GM21529 (cell line): ENCODE data around the gene PRSS27.

Experiments
- ATAC-seq: cut with Tn5 transposase; IDR thresholded peaks from one replicate; pipeline ENCODE4 v1.9.1; 2021; ENCODE audit not compliant: unreplicated experiment

PRSS27 gene

GRCh38 chr16:2710021-2710710 is 9.9 kb downstream of the PRSS27 start:
- no peak for ATAC-seq

DNA sequence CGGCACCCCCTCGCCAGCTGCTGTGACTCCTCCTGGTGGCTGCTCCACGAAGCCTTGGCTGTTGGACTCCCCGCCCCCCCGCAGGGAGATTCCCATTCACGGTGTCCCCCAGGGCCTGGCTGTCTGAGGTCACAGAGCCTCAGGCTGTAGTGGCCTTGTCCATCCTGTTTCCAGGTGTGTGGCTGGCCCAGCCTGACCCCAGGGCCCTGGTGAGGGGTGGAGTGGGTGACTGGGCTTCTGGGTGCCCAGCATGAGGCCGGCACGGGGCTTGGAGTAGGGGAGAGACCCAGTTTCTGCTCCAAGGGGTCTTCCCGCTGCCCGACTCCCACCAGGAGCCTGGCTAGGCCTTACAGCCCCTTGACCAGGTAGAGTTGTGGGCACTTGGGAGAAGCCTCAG is 10.4 kb downstream of the PRSS27 start:
- no peak for ATAC-seq

DNA sequence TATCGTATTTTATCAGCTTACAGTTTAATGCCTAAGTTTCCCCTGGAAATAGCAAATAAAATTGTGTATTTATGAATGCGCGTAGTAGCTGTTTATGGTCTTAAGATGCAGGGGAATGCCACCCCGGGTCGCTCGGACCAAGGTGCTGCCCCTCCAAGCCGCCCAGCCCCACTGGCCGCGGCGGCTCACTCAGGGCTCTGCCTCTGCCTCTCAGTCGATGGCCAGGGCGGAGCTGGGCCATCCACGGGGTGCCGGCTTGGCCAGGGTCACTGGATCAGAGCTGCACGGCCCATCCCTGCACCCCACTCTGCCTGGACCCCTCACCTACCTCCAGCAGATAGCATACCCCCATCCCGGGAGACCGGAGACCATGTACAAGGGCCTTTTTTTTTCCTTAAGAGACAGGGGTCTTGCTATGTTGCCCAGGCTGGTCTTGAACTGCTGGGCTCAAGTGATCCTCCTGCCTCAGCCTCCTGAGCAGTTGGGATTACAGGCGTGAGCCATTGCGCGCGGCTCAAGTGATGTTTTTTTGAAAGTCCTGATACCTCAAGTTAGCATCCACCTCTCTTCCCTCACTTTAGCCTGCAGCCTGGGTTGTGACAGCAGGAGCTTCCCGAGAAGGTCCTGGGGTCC is 11.0 kb downstream of the PRSS27 start:
- no peak for ATAC-seq

- ATAC-seq = no peak
These were observed 11.8 kb downstream of the PRSS27 start for GRCh38 chr16:2708290-2708639.

GRCh38 chr16:2707368-2708289 is 12.4 kb downstream of the PRSS27 start:
- no peak for ATAC-seq

DNA sequence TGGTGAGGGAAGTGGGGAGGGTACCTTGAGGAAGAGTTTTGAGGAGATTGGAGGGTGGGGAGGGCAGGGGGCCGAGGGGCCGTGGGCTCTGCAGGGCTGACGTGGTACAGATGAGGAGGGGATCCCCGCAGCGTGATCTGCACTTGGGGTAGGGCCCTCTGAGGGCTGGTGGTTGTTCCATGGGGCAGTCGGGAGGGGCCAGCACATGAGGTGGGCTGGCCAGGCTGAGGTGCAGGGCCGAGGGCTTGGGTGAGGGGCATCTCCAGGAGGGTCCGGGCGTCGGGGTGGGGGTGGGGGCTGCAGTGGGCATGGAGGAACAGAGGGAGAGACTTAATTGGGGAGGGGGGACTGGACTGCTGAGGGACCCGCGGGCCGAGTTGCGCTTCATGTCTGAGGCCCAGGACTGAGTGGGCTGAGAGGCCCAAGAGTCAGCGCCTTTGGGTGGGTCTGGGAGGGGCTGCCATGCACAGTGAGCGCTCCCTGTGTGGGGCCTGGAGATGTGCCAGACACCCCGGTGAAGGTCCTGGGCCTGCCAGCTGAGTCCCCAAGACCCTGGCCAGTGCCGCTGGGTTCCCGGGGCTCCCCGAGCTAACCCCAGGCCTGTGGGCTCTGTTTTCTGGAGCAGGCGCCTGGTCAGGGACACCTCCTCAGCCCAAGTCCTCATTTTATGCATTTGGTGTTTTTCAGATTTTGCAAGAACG is 13.3 kb downstream of the PRSS27 start:
- no peak for ATAC-seq

- no peak for ATAC-seq
These were observed 13.9 kb downstream of the PRSS27 start for GRCh38 chr16:2706085-2706484.

- ATAC-seq = no peak
These were observed 14.7 kb downstream of the PRSS27 start for GRCh38 chr16:2705351-2705750.

DNA sequence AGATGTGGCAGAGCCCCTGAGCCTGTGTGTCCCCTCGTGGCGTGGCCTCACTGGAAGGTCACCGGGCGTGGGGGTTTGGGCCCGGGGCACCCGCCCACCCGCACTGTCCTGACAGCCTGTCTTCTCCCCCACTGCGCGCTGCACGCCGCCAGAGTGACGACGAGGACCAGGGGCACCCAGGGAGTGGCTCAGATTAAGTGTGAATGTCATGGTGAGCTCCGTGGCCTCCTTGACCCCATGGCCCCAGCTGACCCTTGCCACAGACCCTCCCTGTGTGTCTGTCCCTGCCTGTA is 15.1 kb downstream of the PRSS27 start:
- ATAC-seq = no peak

GRCh38 chr16:2704166-2704982 is 15.7 kb downstream of the PRSS27 start:
- ATAC-seq = no peak

GRCh38 chr16:2702871-2703745 is 16.9 kb downstream of the PRSS27 start:
- ATAC-seq = no peak

DNA sequence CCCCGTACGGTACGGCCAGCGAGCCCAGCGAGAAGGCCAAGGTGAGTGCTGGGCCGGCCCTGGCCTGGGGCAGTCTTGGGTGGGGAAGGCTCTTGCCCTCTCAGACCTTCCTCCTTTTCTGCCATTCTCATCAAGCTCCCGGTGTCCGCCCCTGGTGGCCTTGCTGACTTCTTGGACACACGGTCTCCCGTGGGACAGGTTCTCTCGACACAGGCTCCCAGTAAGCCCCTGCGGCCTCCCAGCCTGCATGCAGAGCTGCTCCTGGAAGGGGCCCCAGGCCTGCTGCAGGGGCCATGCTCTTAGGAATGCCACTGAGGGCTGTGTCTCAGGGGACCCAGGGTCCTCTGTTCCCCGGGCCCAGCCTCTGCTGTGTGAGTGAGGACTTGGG is 17.6 kb downstream of the PRSS27 start:
- no peak for ATAC-seq

- no peak for ATAC-seq
These were observed 18.1 kb downstream of the PRSS27 start for GRCh38 chr16:2701713-2702437.

- no peak for ATAC-seq
These were observed 18.8 kb downstream of the PRSS27 start for GRCh38 chr16:2701272-2701671.

- no peak for ATAC-seq
These were observed 19.2 kb downstream of the PRSS27 start for GRCh38 chr16:2700786-2701185.

DNA sequence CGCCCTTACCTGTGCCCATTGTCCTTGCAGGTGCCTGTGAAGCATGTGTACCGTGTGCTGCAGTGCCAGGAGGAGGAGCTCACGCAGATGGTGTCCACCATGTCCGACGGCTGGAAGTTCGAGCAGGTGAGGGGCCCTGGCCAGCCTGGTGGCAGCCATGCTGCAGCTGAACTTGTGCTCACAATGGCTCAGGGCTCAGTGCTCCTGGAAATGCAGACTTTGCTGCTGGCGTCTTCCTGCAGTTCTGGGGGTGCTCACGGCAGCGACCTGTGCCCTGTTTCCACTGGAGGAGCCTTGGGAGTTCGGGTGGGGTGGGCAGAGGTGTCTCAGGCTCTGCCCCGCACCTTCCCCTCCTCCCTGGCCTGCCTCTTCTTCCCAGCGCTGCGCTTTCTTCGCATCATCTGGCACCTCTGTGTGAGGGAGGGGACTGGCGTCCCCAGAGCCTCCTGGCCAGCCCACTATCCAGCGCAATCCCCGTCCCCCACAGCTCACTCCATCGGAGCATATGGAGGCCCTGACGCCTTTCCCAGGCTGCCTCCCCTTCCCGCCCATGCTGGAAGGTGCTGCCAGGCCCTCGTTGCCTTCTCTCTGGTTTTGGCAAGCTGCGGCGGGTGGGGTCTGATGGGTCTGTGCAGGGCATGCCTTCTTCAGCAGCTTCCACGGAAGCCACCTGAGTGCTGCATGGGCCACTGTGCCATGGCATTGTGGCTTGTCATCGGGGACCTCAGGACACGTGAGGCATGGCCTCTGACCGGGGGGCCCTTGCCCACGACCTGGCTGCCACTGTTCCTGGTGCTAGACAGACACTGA is 20.0 kb downstream of the PRSS27 start:
- no peak for ATAC-seq

GRCh38 chr16:2698965-2699750 is 20.9 kb downstream of the PRSS27 start:
- ATAC-seq = no peak
